HG03060 (cell line): ENCODE measurements around the gene GRIP1.

ENCODE experiments used
- ATAC-seq: cut with Tn5 transposase; IDR thresholded peaks from one replicate; pipeline ENCODE4 v1.9.1; 2021; ENCODE audit warnings: low read depth, moderate number of reproducible peaks; ENCODE audit not compliant: unreplicated experiment

GRIP1 gene

DNA sequence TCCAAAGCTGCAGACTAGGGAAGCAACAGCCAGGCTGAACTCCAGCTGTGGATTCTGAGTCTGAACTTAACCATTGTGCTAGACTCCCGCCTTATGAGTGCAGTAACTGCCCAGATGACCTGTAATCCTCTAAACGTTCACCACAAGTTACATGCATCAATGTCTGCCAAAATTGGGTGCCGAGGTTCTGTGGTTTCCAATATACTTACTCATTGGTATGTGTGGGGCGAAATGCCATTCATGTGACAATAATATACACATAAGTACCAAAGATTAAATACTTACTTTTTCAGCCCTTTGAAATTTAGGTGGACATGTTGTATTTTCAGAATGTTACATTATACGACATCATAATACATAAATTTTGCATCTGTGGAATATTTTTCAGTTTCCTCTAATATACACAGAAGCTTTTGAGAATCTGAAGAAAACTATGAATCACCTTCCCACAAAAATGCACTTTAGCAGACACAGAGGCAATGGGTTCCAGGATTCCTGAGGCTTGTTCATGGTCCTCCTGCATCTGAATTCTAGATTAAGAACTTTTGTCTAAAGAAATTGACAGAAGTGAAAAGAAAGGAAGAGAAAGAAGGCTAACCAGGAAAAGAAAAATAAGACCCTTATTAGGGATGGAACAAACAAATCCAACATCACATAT, 31.7 kb downstream of the GRIP1 start:
- ATAC-seq, result no peak

DNA sequence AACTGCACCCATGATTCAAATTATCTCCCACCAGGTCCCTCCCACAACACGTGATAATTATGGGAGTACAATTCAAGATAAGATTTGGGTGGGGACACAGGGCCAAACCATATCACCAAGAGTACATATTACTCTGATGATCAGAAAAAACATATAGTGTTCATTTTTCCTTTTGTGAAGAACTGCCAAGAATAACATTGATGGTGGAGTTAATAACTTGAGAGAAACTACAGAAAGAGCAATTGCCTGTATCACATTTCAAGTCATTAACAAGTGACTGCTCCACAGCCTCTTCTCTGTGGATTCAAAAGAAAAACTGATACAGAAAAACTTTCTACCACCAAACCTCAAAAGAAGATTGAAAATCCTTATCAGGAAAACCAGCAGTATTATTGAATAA, 34.7 kb downstream of the GRIP1 start:
- no peak for ATAC-seq

GRCh38 chr12:66640691-66641460, 38.0 kb downstream of the GRIP1 start:
- ATAC-seq, result no peak

DNA sequence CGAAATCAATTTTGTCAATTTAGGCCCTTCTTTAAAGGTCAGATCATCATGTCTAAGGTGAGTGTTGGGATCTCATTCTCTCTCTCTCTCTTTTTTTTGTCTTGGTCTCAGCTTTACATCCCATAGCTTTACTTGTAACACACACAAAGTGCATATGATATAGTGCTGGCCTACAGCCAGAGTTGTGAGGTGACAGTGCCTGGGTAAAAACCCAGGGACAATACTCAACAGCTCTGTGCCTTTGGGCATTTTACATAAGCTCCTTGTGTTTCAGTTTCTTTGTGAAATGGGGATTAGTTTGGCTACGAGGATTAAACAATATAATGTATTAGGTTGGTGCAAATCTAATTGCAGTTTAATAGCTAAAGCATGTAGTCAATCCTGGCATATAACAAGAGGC, 40.2 kb downstream of the GRIP1 start:
- ATAC-seq, result no peak

GRCh38 chr12:66637699-66638301, 41.1 kb downstream of the GRIP1 start:
- ATAC-seq, result no peak

GRCh38 chr12:66636771-66637170, 42.1 kb downstream of the GRIP1 start:
- no peak for ATAC-seq

GRCh38 chr12:66633676-66634075, 45.2 kb downstream of the GRIP1 start:
- no peak for ATAC-seq

GRCh38 chr12:66629138-66629870, 49.6 kb downstream of the GRIP1 start:
- no peak for ATAC-seq

GRCh38 chr12:66627988-66628317, 50.9 kb downstream of the GRIP1 start:
- no peak for ATAC-seq

DNA sequence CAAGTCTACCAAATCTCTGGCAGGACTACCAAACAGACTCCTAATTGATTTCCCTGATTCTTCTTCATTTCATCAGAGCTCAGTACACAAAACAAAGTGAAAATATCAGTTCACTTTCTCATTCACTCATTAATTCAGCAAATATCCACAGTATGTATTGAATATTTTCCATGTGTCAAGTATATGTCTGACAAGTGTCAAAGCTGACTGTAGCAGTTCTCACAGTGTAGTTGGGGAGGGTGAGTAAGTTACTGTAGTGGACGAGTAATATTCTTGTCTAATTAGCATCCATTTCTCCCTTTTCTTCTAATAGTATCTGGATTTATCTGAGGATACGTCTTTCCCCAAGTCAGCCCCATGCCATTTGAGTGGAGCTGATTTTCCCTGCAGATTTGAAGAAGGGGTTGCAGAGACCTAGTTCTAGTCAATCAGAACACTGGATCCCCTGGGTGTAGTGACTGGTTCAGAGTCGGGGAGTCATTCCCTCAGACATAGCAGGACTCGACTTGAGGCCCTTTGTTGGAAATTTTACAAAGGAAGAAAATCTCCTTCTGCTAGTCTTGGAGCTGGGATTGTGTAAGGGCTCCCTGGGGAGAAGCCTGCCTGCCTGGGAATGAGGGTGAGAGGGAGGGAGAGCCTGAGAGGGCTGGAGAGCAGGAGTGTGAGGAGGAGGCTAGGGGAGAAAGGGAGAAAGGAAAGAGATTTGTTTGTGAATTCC, 51.4 kb downstream of the GRIP1 start:
- ATAC-seq, result no peak

DNA sequence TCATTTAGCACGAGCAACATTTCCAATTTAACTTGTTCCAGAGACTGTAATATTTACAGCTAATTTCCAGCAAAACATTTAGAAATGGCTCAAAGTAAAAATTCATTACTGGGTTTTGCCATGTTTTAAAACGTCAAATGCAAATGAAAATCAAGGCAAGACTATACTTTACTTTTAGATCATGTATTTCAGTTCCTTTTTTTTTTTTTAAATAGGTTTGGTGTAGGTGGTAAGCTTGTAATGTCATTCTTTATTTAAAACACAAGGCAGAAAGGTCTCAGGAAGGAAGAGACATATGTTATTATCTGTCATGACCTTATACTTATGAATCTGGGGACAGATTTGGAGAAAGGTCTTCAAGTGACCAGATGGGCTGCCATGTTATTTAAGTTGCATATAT, 54.1 kb downstream of the GRIP1 start:
- ATAC-seq, result peak; percentile 74

DNA sequence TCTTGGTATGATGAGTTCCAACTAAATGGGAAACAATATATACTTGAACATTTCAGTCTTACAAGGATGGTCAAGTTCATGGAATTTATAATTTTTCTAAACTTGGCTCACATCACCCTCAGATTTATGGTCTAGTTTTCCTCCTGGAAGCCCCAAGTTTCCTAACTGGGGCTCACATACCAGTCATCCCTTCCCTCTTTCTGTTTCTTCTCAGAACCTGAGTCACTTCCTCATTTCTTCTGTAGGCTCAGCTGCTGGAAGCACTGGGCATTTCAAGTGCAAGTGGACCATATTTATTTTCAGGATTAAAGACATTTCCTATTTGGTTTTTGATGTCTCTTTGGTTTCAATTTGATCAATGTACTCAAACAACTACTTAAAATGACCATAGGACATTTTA, 55.4 kb downstream of the GRIP1 start:
- ATAC-seq, result no peak

GRCh38 chr12:66620688-66621087, 58.2 kb downstream of the GRIP1 start:
- no peak for ATAC-seq

DNA sequence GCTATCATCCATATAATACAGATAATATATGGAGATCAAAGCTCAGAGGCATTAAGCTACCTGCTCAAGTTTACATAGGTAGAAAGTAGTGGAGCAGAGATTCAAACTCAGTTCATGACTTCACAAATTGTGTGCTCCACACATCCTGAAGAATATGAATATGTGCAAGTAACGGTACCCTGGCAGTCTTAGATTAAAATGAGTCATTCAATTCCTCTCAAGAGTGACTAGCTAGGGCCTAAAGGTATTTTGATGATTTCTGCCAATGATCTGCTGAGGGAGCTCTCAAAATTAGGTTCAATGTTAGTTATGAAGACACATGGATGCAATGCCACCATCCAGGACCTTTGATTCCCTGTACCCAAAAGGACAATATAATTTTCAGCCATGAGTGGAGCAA, 58.9 kb downstream of the GRIP1 start:
- no peak for ATAC-seq

DNA sequence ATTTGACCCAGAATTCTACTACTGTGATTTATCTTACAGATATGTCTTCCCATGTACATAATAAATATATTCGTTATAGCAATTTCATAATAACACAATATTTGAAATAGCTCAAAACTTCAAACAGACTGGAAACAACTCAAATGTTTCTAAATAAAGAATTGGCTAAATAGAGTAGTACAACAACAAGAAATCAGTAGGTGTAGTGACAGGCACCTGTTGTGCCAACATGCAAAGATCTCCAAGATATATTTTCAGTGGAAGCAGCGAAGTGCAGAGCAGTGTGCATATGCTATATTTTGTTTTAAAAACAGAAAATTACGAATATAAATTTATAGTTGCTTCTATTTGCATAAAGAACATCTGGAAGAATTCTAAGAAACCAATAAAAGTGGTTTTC, 60.9 kb downstream of the GRIP1 start:
- ATAC-seq, result no peak

- no peak for ATAC-seq
Measured at GRCh38 chr12:66612090-66612775, 66.6 kb downstream of the GRIP1 start.

DNA sequence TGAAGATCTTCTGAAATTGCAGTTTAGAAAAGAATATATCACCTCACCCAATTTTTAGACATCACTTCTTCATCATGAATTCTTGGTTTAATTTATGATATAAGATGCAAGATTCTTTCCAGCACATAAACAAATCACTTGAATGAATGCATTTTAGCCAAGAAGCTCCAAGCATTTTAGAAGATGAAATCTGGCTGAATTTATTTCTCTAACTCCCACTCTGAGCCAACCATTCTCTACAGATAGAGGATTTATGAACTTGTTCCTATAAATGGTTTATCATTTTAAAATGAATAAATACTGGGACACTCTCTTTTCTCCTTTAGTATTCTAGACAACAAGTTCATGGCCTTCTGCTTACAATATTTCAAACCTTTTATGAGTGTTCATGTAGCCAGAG, 71.7 kb downstream of the GRIP1 start:
- no peak for ATAC-seq

- ATAC-seq, result no peak
Measured at GRCh38 chr12:66605293-66605692, 73.6 kb downstream of the GRIP1 start.

- ATAC-seq, result no peak
Measured at GRCh38 chr12:66603981-66604479, 74.8 kb downstream of the GRIP1 start.

- no peak for ATAC-seq
Measured at GRCh38 chr12:66603461-66603860, 75.4 kb downstream of the GRIP1 start.
